Mucosa of gallbladder (tissue), 1 donor: ENCODE measurements around the gene RAB18. TPM values are rescaled to one million over a fixed set of nuclear protein-coding genes. Genes with fewer than 3 reads are reported as not detected.
A peak's percentile ranks its signal among the peaks of the same experiment; 100 is the strongest.
"Not testable (repeated sequence)": the region's sequence is repeated elsewhere in the genome, so short reads cannot be mapped to it uniquely, and the experiment has no call there.

Source experiments
- DNase-seq: peaks from one replicate; pipeline ENCODE4 v3.0.0-alpha.2; 2020; ENCODE audit warnings: low spot score
- total RNA-seq: library from RNA; stranded (reverse); gene quantifications from one replicate; pipeline ENCODE4 v1.2.1, GENCODE V29; 2021
- donor health status: DM: no; HTN: no; CAD: no.

Gene RAB18
- total RNA-seq, 1 donor from 2014 or later: 104 TPM

- DNase-seq: no peak
Observed at GRCh38 chr10:27547047-27547446, 42.9 kb downstream of the RAB18 start.

- no peak for DNase-seq
Observed at GRCh38 chr10:27547482-27547881, 43.4 kb downstream of the RAB18 start.

GRCh38 chr10:27550823-27551222 lies 46.7 kb downstream of the RAB18 start:
- DNase-seq: no peak

GRCh38 chr10:27558612-27559020 lies 54.5 kb downstream of the RAB18 start:
- DNase-seq: peak; percentile 57

GRCh38 chr10:27561334-27561733 lies 57.2 kb downstream of the RAB18 start:
- DNase-seq: no peak

- DNase-seq: no peak
Observed at GRCh38 chr10:27564398-27564797, 60.3 kb downstream of the RAB18 start.

- DNase-seq: no peak
Observed at GRCh38 chr10:27564880-27565279, 60.8 kb downstream of the RAB18 start.

GRCh38 chr10:27568196-27569175 lies 64.4 kb downstream of the RAB18 start:
- DNase-seq: no peak

GRCh38 chr10:27569946-27570345 lies 65.8 kb downstream of the RAB18 start:
- DNase-seq: no peak

- not testable (repeated sequence) for DNase-seq
Observed at GRCh38 chr10:27577038-27577437, 72.9 kb downstream of the RAB18 start.

GRCh38 chr10:27578316-27578715 lies 74.2 kb downstream of the RAB18 start:
- no peak for DNase-seq

GRCh38 chr10:27581225-27581624 lies 77.1 kb downstream of the RAB18 start:
- DNase-seq: no peak

- no peak for DNase-seq
Observed at GRCh38 chr10:27584302-27584701, 80.2 kb downstream of the RAB18 start.

Other genes starting within 250 kb of the RAB18 start
- gene MKX, start 241.5 kb downstream of the RAB18 start, total RNA-seq: 5.2 TPM